ENCODE measurements around the gene KIF18B. TPM values are rescaled to one million over a fixed set of nuclear protein-coding genes. Genes with fewer than 3 reads are reported as not detected.

KIF18B gene
- total and polyA plus RNA-seq, 2 donors (not counting 3 experiments of a cell fraction or from before 2014, with no cell fraction given) = 24.5 to 50.3 TPM

DNA sequence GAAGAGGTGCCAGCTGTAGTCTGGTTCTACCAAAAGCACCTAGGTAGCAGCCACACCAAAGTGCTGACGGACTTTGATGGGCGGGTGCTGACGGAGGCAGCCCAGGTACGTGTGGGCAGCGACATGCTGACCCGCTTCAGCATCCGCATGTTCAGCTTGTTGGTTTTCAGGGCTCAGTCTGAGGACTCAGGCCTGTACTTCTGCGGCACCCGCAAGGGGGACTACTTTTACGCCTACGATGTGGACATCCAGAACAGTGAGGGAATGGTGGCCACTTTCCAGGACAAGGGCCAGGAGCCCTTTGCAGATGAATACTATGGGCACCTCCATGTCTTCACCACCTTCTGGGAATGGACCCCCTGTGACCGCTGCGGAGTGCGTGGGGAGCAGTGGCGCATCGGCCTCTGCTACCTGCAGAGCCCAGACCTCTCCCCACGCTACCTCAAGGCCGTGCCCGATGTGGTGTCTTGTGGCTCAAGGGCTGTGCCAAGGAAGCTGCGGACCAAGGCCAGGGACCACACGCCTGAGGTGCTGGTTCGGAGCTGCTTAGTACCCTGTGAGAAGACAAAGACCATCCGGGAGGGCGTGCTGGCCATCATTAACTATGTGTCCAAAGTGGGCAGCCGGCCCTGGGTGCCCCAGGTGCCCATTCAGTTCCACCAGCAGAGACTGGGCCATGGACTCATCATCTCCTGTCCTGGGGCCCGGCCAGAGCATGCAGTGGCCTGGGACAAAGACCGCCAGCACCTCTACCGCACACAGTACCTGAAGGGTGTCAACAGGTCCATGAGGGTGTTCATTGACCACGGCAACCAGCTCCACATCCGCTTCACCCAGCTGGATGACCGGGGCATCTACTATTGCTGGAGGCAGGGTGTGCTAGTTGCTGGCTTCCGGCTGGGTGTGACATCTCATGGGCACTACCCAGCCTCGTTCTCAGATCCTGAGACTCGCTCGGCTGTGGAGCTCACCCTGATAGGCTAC, 43.3 kb downstream of the KIF18B start:
- BruUV-seq (replicated peaks) = no TSS peak
- FAIRE-seq (no peak), DNase-seq (ENCODE audit: low read depth, low spot score) (no peak)
- H3K4me3 ChIP-seq (replicated peaks in 1 of 3; ENCODE audit: insufficient read depth in 1 of 3, low read depth in 1 of 3, low read length in 3 of 3) = no peak overlapping the region
- dilution Hi-C loops (cut with MboI; ENCODE audit: extremely low pct_ligation_motif_present, low sequenced_read_pairs) = no loop called here
- H3K27ac ChIP-seq (ENCODE audit: insufficient read depth, low read depth, low read length) = no peak overlapping the region
- H3K79me2 ChIP-seq (ENCODE audit: control insufficient read depth, insufficient read depth, low read length) = no peaks in the 10 kb centered on the region
- no peaks in the 10 kb centered on the region for H4K20me1 ChIP-seq (replicated peaks; ENCODE audit: control insufficient read depth, extremely low read depth, insufficient read depth, low read length)
- peaks cover 49% of the 10 kb centered on the region for H3K4me1 ChIP-seq (ENCODE audit: control insufficient read depth, extremely low read depth, insufficient read depth, low read length)
- no peak overlapping the region for H2AFZ ChIP-seq (ENCODE audit: low read depth, low read length)
- intact Hi-C loops (cut with micrococcal nuclease) = no loop called here
- no peaks in the 10 kb centered on the region for H3K27me3 ChIP-seq (ENCODE audit: control insufficient read depth in 2 of 2, insufficient read depth in 2 of 2, low read length in 2 of 2)
- TF ChIP-seq, protein P1, sequence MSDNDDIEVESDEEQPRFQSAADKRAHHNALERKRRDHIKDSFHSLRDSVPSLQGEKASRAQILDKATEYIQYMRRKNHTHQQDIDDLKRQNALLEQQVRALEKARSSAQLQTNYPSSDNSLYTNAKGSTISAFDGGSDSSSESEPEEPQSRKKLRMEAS (IDR thresholded peaks at IDR 0.05; ENCODE audit: insufficient read depth, insufficient read length) = no peak
- TF ChIP-seq, protein P2, sequence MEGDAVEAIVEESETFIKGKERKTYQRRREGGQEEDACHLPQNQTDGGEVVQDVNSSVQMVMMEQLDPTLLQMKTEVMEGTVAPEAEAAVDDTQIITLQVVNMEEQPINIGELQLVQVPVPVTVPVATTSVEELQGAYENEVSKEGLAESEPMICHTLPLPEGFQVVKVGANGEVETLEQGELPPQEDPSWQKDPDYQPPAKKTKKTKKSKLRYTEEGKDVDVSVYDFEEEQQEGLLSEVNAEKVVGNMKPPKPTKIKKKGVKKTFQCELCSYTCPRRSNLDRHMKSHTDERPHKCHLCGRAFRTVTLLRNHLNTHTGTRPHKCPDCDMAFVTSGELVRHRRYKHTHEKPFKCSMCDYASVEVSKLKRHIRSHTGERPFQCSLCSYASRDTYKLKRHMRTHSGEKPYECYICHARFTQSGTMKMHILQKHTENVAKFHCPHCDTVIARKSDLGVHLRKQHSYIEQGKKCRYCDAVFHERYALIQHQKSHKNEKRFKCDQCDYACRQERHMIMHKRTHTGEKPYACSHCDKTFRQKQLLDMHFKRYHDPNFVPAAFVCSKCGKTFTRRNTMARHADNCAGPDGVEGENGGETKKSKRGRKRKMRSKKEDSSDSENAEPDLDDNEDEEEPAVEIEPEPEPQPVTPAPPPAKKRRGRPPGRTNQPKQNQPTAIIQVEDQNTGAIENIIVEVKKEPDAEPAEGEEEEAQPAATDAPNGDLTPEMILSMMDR (IDR thresholded peaks at IDR 0.05; ENCODE audit: extremely low read depth in 1 of 2, insufficient read depth in 1 of 2, low read depth in 1 of 2, low read length in 2 of 2) = no peak
- TF ChIP-seq POLR2AphosphoS5 (IDR thresholded peaks at IDR 0.05; ENCODE audit: insufficient read depth, low read depth, low read length) (no peak), JUN (IDR thresholded peaks at IDR 0.05; ENCODE audit: borderline replicate concordance, insufficient read depth, insufficient read length, low read depth) (no peak), GATA2 (IDR thresholded peaks at IDR 0.05; ENCODE audit: insufficient read depth, insufficient read length, low read depth, low read length) (no peak), MYC (IDR thresholded peaks at IDR 0.05; ENCODE audit: low read depth, low read length) (no peak), EZH2 (IDR thresholded peaks at IDR 0.05; ENCODE audit: borderline replicate concordance, low read depth, low read length, severe bottlenecking) (no peak)
- CTCF ChIA-PET = interaction anchor here (1.2 to 1.6 kb wide), 3 partner anchors 11 to 231 kb away, joined by 3 to 6 read pairs (median 4); partner anchors contain the start of genes ACBD4 and GFAP
- H3K36me3 ChIP-seq (ENCODE audit: control insufficient read depth in 2 of 2, extremely low read depth in 1 of 2, insufficient read depth in 2 of 2, low read length in 2 of 2) = no peaks in the 10 kb centered on the region
- no peak overlapping the region for H3K4me2 ChIP-seq (ENCODE audit: insufficient read depth, low read length)
- H3K9ac ChIP-seq (replicated peaks; ENCODE audit: extremely low read depth, insufficient read depth, low read length) = no peak overlapping the region
- no peaks in the 10 kb centered on the region for H3K9me1 ChIP-seq (replicated peaks; ENCODE audit: control insufficient read depth, extremely low read depth, insufficient read depth, low read length)
- POLR2A ChIA-PET = no interaction called here
- no peaks in the 10 kb centered on the region for H3K9me3 ChIP-seq (replicated peaks; ENCODE audit: control insufficient read depth, insufficient read depth, low read length)

All from endothelial cell of umbilical vein (primary cell).